ENCODE data around the gene BUD13.

Gene BUD13

GRCh38 chr11:116750070-116750718, 22.6 kb downstream of the BUD13 start:
- no peak for DNase-seq (ENCODE audit: low read depth, low spot score)

GRCh38 chr11:116742104-116742503, 30.7 kb downstream of the BUD13 start:
- DNase-seq (ENCODE audit: low read depth, low spot score): no peak

- DNase-seq (ENCODE audit: low read depth, low spot score): no peak
Measured at GRCh38 chr11:116740741-116741140, 32.0 kb downstream of the BUD13 start.

GRCh38 chr11:116738975-116739374, 33.8 kb downstream of the BUD13 start:
- DNase-seq (ENCODE audit: low read depth, low spot score): no peak

GRCh38 chr11:116736763-116737162, 36.0 kb downstream of the BUD13 start:
- DNase-seq (ENCODE audit: low read depth, low spot score): no peak

- no peak for DNase-seq (ENCODE audit: low read depth, low spot score)
Measured at GRCh38 chr11:116733969-116734508, 38.7 kb downstream of the BUD13 start.

GRCh38 chr11:116733043-116733755, 39.6 kb downstream of the BUD13 start:
- no peak for DNase-seq (ENCODE audit: low read depth, low spot score)

GRCh38 chr11:116732271-116733042, 40.3 kb downstream of the BUD13 start:
- DNase-seq (ENCODE audit: low read depth, low spot score): no peak

GRCh38 chr11:116731821-116732220, 41.0 kb downstream of the BUD13 start:
- DNase-seq (ENCODE audit: low read depth, low spot score): no peak

- DNase-seq (ENCODE audit: low read depth, low spot score): no peak
Measured at GRCh38 chr11:116731097-116731761, 41.6 kb downstream of the BUD13 start.

- no peak for DNase-seq (ENCODE audit: low read depth, low spot score)
Measured at GRCh38 chr11:116730601-116731000, 42.2 kb downstream of the BUD13 start.

GRCh38 chr11:116730241-116730561, 42.6 kb downstream of the BUD13 start:
- no peak for DNase-seq (ENCODE audit: low read depth, low spot score)

- DNase-seq (ENCODE audit: low read depth, low spot score): no peak
Measured at GRCh38 chr11:116729501-116730240, 43.1 kb downstream of the BUD13 start.

- no peak for DNase-seq (ENCODE audit: low read depth, low spot score)
Measured at GRCh38 chr11:116727990-116728389, 44.8 kb downstream of the BUD13 start.

GRCh38 chr11:116725434-116726221, 47.2 kb downstream of the BUD13 start:
- peak; percentile 25 for DNase-seq (ENCODE audit: low read depth, low spot score)

- no peak for DNase-seq (ENCODE audit: low read depth, low spot score)
Measured at GRCh38 chr11:116724813-116725212, 48.0 kb downstream of the BUD13 start.

- DNase-seq (ENCODE audit: low read depth, low spot score): no peak
Measured at GRCh38 chr11:116723511-116723910, 49.3 kb downstream of the BUD13 start.

GRCh38 chr11:116721988-116722387, 50.8 kb downstream of the BUD13 start:
- no peak for DNase-seq (ENCODE audit: low read depth, low spot score)

- DNase-seq (ENCODE audit: low read depth, low spot score): no peak
Measured at GRCh38 chr11:116720895-116721294, 51.9 kb downstream of the BUD13 start.

- no peak for DNase-seq (ENCODE audit: low read depth, low spot score)
Measured at GRCh38 chr11:116718955-116719501, 53.8 kb downstream of the BUD13 start.

Measured in brain pericyte (primary cell).